Bronchial epithelial cell (primary cell): Measurements from ENCODE around the gene FTHL17. TPM values are rescaled to one million over a fixed set of nuclear protein-coding genes. Genes with fewer than 3 reads are reported as not detected.
A peak's percentile ranks its signal among the peaks of the same experiment; 100 is the strongest.

ENCODE experiments used
- DNase-seq: peaks from one replicate; pipeline ENCODE4 v3.0.0-alpha.2; 2010; ENCODE audit warnings: low read depth
- FAIRE-seq: peaks from 2 replicates; lab custom pipeline; 2011; peaks lifted over from hg19 to GRCh38; lab: Jason Lieb, UNC
- H3K27me3 ChIP-seq: 2 replicates; pipeline ENCODE4 v1.5.1; 2011; ENCODE audit warnings: low read length; ENCODE audit not compliant: control insufficient read depth, insufficient read depth
- H3K36me3 ChIP-seq: 2 replicates; pipeline ENCODE4 v1.5.1; 2011; ENCODE audit warnings: low read length; ENCODE audit not compliant: control insufficient read depth, insufficient read depth
- H3K4me3 ChIP-seq: 2 replicates; pipeline ENCODE4 v1.5.1; 2011; ENCODE audit warnings: mild to moderate bottlenecking, low read depth, low read length, control low read depth
- total RNA-seq: library from RNA; depleted of rRNA; stranded (reverse); fragments of >200 nt; gene quantifications from 2 replicates; pipeline ENCODE4 v1.2.1, GENCODE V29; 2014
- TF ChIP-seq, protein P1 (sequence below): IDR thresholded peaks from 2 replicates; pipeline ENCODE4 v1.5.1; 2011; ENCODE audit warnings: mild to moderate bottlenecking, moderate library complexity, low read length, control low read depth, inconsistent platforms; ENCODE audit not compliant: insufficient read depth, severe bottlenecking

FTHL17 gene
- total RNA-seq: not detected in 2 replicates

DNA sequence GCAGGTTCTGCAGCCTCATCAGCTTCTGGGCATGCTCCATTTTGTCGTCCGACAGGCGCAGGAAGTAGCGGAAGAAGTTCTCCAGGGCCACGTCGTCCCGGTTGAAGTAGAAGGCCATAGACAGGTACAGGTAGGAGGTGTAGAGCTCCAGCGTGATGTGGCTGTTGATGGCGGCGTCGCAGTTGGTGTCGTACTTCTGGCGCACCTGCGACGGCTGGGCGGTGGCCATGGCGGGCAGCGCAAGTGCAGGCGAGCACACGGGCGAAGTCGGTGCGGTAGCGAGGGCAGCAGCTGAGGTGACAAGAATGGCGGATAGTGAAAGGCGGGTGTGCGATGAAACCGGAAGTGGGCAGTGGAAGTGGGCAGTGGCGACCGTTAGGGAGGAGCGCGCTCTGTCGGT is at the start of gene FTHL17:
Gene FTHL17, minus strand, starts transcription at position 317 of the 400 bp plus-strand sequence. Its CDS starts 88 bp downstream, at position 229.
- Histone ChIP-seq H3K4me3 (no peak within 1 kb of the TSS), H3K27me3 (no peaks in the 10 kb centered on the region), H3K36me3 (no peaks in the 10 kb centered on the region)
- TF ChIP-seq, protein P1, sequence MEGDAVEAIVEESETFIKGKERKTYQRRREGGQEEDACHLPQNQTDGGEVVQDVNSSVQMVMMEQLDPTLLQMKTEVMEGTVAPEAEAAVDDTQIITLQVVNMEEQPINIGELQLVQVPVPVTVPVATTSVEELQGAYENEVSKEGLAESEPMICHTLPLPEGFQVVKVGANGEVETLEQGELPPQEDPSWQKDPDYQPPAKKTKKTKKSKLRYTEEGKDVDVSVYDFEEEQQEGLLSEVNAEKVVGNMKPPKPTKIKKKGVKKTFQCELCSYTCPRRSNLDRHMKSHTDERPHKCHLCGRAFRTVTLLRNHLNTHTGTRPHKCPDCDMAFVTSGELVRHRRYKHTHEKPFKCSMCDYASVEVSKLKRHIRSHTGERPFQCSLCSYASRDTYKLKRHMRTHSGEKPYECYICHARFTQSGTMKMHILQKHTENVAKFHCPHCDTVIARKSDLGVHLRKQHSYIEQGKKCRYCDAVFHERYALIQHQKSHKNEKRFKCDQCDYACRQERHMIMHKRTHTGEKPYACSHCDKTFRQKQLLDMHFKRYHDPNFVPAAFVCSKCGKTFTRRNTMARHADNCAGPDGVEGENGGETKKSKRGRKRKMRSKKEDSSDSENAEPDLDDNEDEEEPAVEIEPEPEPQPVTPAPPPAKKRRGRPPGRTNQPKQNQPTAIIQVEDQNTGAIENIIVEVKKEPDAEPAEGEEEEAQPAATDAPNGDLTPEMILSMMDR: no peak
- DNase-seq (no peak), FAIRE-seq (no peak)

GRCh38 chrX:31117266-31117665 is 45.4 kb upstream of the FTHL17 start:
- Histone ChIP-seq H3K36me3 (no peaks in the 10 kb centered on the region), H3K4me3 (no peak overlapping the region), H3K27me3 (no peaks in the 10 kb centered on the region)
- TF ChIP-seq, protein P1: no peak
- DNase-seq: no peak
- no peak for FAIRE-seq

DNA sequence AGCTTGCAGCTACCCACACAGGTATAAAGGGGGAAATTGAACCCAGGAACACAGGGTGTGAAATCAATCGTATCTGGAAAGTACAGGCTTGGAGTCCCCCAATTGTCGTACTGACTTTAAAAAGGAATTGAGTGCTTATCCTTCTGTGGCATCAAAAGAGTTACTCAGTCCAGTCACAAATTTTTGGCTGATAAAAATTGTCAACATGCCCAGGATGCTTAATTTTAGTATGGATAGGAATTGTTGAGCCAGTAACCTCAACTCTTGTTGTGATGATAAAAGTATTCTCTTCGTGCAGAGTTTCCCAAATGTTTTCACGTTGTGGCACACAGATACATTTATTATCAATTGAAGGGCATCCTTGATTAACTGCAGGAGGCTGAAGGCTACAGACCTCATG is 43.6 kb upstream of the FTHL17 start:
- DNase-seq: no peak
- Histone ChIP-seq H3K27me3 (no peaks in the 10 kb centered on the region), H3K36me3 (no peaks in the 10 kb centered on the region), H3K4me3 (no peak overlapping the region)
- TF ChIP-seq, protein P1: no peak
- FAIRE-seq: no peak

- no peak for DNase-seq
- Histone ChIP-seq H3K36me3 (no peaks in the 10 kb centered on the region), H3K4me3 (no peak overlapping the region), H3K27me3 (no peaks in the 10 kb centered on the region)
- TF ChIP-seq, protein P1: no peak
- FAIRE-seq: no peak
These were observed 43.0 kb upstream of the FTHL17 start for GRCh38 chrX:31114858-31115257.

DNA sequence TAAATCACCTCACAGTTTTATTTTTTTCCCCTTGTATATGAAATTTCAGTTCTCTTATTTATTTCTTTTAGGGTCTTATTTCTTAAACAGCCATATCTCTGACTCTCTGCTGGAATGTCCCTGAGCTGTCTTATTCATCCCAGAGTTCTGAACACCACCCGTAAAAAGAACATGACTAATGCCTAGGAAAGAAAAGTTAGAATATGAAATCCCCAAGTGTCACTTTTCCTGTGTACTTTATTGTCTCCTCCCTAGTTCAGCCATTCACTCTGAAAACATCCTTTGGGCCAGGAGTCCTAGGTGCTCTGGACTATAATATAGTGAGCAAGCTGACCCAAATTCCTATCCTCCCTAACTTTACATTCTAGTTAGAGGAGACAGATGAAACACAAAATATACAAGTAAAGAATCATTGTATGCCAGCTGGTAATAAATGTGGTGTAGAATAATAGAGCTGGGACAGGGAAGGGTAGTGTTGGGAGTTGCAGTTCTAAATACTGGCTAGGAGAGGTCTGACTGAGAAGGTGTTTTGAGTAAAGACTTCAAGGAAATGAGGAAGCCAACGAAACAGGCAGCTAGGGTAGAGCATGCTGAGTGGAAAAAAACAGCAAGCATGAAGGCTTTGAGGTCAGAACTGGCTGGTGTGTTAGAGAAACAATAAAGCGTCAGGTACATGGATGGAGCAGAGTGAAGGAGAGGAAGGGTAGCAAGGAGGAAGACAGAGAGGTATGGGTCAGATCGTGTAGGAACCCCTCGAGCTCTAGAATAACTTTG is 40.6 kb upstream of the FTHL17 start:
- H3K4me3 ChIP-seq: no peak overlapping the region
- no peaks in the 10 kb centered on the region for H3K27me3 ChIP-seq
- DNase-seq (peak; percentile 15), FAIRE-seq (no peak)
- TF ChIP-seq, protein P1: no peak
- no peaks in the 10 kb centered on the region for H3K36me3 ChIP-seq
